HepG2 (cell line): ENCODE results near the gene SMIM20. TPM values are rescaled to one million over a fixed set of nuclear protein-coding genes. Genes with fewer than 3 reads are reported as not detected.

Experiments used
- ADNP ChIP-seq: sonication (generic); formaldehyde crosslinking; IDR thresholded peaks from 2 replicates; pipeline ENCODE4 v1.4.0; 2020; ENCODE audit warnings: missing genetic modification reagents
- MYNN ChIP-seq: sonication (generic); formaldehyde crosslinking; IDR thresholded peaks from 2 replicates; pipeline ENCODE4 v1.4.0; 2020; ENCODE audit warnings: mild to moderate bottlenecking, low read depth, missing genetic modification reagents
- RCOR2 ChIP-seq: IDR thresholded peaks from 2 replicates; pipeline ENCODE4 v1.6.1; 2016; ENCODE audit warnings: missing biosample characterization, missing genetic modification reagents
- TRIM24 ChIP-seq: sonication (generic); formaldehyde crosslinking; IDR thresholded peaks from 2 replicates; pipeline ENCODE4 v1.8.0; 2022; ENCODE audit warnings: mild to moderate bottlenecking, missing genetic modification reagents
- XRCC5 ChIP-seq: fragments of 200-400 bp; formaldehyde crosslinking; optimal IDR thresholded peaks from 2 replicates; pipeline ENCODE3; 2017; ENCODE audit warnings: mild to moderate bottlenecking, low read length
- ZKSCAN8 ChIP-seq: IDR thresholded peaks from 2 replicates; pipeline ENCODE4 v1.6.1; 2016; ENCODE audit warnings: borderline replicate concordance, missing genetic modification reagents, missing compliant biosample characterization
- ZNF3 ChIP-seq: IDR thresholded peaks from 2 replicates; pipeline ENCODE4 v1.7.0; 2017; ENCODE audit warnings: inconsistent platforms
- ZNF34 ChIP-seq: sonication (generic); formaldehyde crosslinking; IDR thresholded peaks from 2 replicates; pipeline ENCODE4 v1.4.0; 2020; ENCODE audit warnings: mild to moderate bottlenecking, missing genetic modification reagents, borderline replicate concordance
- ZNF441 ChIP-seq: sonication (generic); formaldehyde crosslinking; IDR thresholded peaks from 2 replicates; pipeline ENCODE4 v1.7.0; 2021; ENCODE audit warnings: missing genetic modification reagents, borderline replicate concordance
- ZNF589 ChIP-seq: sonication (generic); formaldehyde crosslinking; conservative IDR thresholded peaks from 2 replicates; pipeline ENCODE4 v1.8.0; 2022; ENCODE audit warnings: mild to moderate bottlenecking, moderate library complexity, missing genetic modification reagents
- ZNF7 ChIP-seq: IDR thresholded peaks from 2 replicates; pipeline ENCODE4 v1.6.1; 2016; ENCODE audit warnings: missing biosample characterization, missing genetic modification reagents
- polyA plus RNA-seq, 8 experiments: library from polyadenylated mRNA; depleted of rRNA in 3 of 8; stranded (reverse) in 7 of 8; unstranded in 1 of 8; fragments of >200 nt; fragmentation: Illumina TruSeq in 4 of 8; extraction: Trizol in 4 of 8; gene quantifications; 2 replicates each; pipeline versions ENCODE4 v1.2.1 to v1.2.3, GENCODE V29; 2011 to 2016; ENCODE audit warnings: low read depth in 4 of 8, missing spikeins in 1 of 8, mixed read lengths in 1 of 8; ENCODE audit not compliant: insufficient read depth in 1 of 8
- total RNA-seq, 5 experiments: library from RNA; depleted of rRNA; stranded (reverse); fragments of >200 nt; fragmentation: Illumina TruSeq; extraction: Trizol; gene quantifications; 2 replicates each; pipeline ENCODE4 v1.2.3, GENCODE V29; 2016; ENCODE audit warnings: low read depth in 1 of 5
- TF ChIP-seq, protein P1 (sequence below): sonication (generic); formaldehyde crosslinking; IDR thresholded peaks from 2 replicates; pipeline ENCODE4 v1.5.0; 2020; ENCODE audit warnings: mild to moderate bottlenecking, missing genetic modification reagents
- TF ChIP-seq, protein P2 (sequence below): sonication (generic); formaldehyde crosslinking; IDR thresholded peaks from 2 replicates; pipeline ENCODE4 v1.4.0; 2020; ENCODE audit warnings: missing genetic modification reagents
- TF ChIP-seq, protein P3 (sequence below): sonication (generic); formaldehyde crosslinking; IDR thresholded peaks from 2 replicates; pipeline ENCODE4 v1.4.0; 2020; ENCODE audit warnings: missing genetic modification reagents
- TF ChIP-seq, protein P4 (sequence below): conservative IDR thresholded peaks from 2 replicates; pipeline ENCODE4 v1.6.1; 2018; ENCODE audit warnings: missing genetic modification reagents
- TF ChIP-seq, protein P5 (sequence below): IDR thresholded peaks from 2 replicates; pipeline ENCODE4 v1.6.1; 2016
- TF ChIP-seq, protein P6 (sequence below): sonication (generic); formaldehyde crosslinking; IDR thresholded peaks from 2 replicates; pipeline ENCODE4 v1.9.0; 2021; ENCODE audit warnings: missing genetic modification reagents, borderline replicate concordance
- TF ChIP-seq, protein P7 (sequence below): sonication (generic); formaldehyde crosslinking; IDR thresholded peaks from 2 replicates; pipeline ENCODE4 v1.4.0; 2020; ENCODE audit warnings: missing genetic modification reagents
- TF ChIP-seq, protein P8 (sequence below): sonication (generic); formaldehyde crosslinking; conservative IDR thresholded peaks from 2 replicates; pipeline ENCODE4 v1.8.0; 2022; ENCODE audit warnings: missing genetic modification reagents

Gene SMIM20
- total and polyA plus RNA-seq, 2 of the 13 experiments (the other 11 are each of a cell fraction or from before 2014, with no cell fraction given): 26.3 to 30.2 TPM

DNA sequence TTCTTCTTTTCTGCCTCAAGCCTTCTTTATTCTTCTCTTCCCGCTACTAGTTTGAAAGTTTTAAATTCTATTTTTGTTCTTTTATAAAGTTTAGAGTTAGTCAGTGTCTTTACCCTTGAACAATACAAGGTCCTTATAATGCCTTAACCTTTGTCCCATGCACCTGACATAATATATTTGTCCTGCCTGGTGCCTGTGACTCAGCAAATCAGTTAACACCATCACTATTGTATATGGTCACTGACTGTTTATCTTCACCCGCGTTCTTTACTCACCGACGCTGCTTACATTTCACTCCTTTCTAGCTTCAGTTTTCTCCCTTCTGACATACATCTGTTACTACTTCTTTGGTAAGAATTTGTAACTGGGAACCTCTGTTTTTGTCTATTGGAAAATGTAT lies 5.7 kb downstream of the SMIM20 start (continued):
- TF ChIP-seq, protein P1, sequence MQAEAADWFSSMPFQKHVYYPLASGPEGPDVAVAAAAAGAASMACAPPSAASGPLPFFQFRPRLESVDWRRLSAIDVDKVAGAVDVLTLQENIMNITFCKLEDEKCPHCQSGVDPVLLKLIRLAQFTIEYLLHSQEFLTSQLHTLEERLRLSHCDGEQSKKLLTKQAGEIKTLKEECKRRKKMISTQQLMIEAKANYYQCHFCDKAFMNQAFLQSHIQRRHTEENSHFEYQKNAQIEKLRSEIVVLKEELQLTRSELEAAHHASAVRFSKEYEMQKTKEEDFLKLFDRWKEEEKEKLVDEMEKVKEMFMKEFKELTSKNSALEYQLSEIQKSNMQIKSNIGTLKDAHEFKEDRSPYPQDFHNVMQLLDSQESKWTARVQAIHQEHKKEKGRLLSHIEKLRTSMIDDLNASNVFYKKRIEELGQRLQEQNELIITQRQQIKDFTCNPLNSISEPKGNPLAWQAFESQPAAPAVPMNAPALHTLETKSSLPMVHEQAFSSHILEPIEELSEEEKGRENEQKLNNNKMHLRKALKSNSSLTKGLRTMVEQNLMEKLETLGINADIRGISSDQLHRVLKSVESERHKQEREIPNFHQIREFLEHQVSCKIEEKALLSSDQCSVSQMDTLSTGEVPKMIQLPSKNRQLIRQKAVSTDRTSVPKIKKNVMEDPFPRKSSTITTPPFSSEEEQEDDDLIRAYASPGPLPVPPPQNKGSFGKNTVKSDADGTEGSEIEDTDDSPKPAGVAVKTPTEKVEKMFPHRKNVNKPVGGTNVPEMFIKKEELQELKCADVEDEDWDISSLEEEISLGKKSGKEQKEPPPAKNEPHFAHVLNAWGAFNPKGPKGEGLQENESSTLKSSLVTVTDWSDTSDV: no peak
- no peak for TF ChIP-seq TRIM24
- TF ChIP-seq ZNF589 (CRISPR knock-in tag): no peak
- no peak for TF ChIP-seq ZNF34 (CRISPR knock-in tag)
- no peak for TF ChIP-seq ZKSCAN8 (CRISPR knock-in tag)
- TF ChIP-seq, protein P2, sequence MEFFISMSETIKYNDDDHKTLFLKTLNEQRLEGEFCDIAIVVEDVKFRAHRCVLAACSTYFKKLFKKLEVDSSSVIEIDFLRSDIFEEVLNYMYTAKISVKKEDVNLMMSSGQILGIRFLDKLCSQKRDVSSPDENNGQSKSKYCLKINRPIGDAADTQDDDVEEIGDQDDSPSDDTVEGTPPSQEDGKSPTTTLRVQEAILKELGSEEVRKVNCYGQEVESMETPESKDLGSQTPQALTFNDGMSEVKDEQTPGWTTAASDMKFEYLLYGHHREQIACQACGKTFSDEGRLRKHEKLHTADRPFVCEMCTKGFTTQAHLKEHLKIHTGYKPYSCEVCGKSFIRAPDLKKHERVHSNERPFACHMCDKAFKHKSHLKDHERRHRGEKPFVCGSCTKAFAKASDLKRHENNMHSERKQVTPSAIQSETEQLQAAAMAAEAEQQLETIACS: no peak
- no peak for TF ChIP-seq MYNN (CRISPR knock-in tag)
- TF ChIP-seq, protein P3, sequence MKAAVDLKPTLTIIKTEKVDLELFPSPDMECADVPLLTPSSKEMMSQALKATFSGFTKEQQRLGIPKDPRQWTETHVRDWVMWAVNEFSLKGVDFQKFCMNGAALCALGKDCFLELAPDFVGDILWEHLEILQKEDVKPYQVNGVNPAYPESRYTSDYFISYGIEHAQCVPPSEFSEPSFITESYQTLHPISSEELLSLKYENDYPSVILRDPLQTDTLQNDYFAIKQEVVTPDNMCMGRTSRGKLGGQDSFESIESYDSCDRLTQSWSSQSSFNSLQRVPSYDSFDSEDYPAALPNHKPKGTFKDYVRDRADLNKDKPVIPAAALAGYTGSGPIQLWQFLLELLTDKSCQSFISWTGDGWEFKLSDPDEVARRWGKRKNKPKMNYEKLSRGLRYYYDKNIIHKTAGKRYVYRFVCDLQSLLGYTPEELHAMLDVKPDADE (CRISPR knock-in tag): no peak
- TF ChIP-seq, protein P4, sequence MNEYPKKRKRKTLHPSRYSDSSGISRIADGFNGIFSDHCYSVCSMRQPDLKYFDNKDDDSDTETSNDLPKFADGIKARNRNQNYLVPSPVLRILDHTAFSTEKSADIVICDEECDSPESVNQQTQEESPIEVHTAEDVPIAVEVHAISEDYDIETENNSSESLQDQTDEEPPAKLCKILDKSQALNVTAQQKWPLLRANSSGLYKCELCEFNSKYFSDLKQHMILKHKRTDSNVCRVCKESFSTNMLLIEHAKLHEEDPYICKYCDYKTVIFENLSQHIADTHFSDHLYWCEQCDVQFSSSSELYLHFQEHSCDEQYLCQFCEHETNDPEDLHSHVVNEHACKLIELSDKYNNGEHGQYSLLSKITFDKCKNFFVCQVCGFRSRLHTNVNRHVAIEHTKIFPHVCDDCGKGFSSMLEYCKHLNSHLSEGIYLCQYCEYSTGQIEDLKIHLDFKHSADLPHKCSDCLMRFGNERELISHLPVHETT (CRISPR knock-in tag): no peak
- TF ChIP-seq XRCC5: no peak
- TF ChIP-seq ZNF7 (CRISPR knock-in tag): no peak
- TF ChIP-seq ZNF3 (CRISPR knock-in tag): no peak
- TF ChIP-seq, protein P5, sequence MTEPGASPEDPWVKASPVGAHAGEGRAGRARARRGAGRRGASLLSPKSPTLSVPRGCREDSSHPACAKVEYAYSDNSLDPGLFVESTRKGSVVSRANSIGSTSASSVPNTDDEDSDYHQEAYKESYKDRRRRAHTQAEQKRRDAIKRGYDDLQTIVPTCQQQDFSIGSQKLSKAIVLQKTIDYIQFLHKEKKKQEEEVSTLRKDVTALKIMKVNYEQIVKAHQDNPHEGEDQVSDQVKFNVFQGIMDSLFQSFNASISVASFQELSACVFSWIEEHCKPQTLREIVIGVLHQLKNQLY: no peak
- TF ChIP-seq, protein P6, sequence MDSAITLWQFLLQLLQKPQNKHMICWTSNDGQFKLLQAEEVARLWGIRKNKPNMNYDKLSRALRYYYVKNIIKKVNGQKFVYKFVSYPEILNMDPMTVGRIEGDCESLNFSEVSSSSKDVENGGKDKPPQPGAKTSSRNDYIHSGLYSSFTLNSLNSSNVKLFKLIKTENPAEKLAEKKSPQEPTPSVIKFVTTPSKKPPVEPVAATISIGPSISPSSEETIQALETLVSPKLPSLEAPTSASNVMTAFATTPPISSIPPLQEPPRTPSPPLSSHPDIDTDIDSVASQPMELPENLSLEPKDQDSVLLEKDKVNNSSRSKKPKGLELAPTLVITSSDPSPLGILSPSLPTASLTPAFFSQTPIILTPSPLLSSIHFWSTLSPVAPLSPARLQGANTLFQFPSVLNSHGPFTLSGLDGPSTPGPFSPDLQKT (CRISPR knock-in tag): no peak
- no peak for TF ChIP-seq RCOR2 (CRISPR knock-in tag)
- TF ChIP-seq, protein P7, sequence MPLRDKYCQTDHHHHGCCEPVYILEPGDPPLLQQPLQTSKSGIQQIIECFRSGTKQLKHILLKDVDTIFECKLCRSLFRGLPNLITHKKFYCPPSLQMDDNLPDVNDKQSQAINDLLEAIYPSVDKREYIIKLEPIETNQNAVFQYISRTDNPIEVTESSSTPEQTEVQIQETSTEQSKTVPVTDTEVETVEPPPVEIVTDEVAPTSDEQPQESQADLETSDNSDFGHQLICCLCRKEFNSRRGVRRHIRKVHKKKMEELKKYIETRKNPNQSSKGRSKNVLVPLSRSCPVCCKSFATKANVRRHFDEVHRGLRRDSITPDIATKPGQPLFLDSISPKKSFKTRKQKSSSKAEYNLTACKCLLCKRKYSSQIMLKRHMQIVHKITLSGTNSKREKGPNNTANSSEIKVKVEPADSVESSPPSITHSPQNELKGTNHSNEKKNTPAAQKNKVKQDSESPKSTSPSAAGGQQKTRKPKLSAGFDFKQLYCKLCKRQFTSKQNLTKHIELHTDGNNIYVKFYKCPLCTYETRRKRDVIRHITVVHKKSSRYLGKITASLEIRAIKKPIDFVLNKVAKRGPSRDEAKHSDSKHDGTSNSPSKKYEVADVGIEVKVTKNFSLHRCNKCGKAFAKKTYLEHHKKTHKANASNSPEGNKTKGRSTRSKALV (CRISPR knock-in tag): no peak
- TF ChIP-seq, protein P8, sequence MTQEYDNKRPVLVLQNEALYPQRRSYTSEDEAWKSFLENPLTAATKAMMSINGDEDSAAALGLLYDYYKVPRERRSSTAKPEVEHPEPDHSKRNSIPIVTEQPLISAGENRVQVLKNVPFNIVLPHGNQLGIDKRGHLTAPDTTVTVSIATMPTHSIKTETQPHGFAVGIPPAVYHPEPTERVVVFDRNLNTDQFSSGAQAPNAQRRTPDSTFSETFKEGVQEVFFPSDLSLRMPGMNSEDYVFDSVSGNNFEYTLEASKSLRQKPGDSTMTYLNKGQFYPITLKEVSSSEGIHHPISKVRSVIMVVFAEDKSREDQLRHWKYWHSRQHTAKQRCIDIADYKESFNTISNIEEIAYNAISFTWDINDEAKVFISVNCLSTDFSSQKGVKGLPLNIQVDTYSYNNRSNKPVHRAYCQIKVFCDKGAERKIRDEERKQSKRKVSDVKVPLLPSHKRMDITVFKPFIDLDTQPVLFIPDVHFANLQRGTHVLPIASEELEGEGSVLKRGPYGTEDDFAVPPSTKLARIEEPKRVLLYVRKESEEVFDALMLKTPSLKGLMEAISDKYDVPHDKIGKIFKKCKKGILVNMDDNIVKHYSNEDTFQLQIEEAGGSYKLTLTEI (CRISPR knock-in tag): no peak
- TF ChIP-seq ADNP (CRISPR knock-in tag): no peak
- TF ChIP-seq ZNF441 (CRISPR knock-in tag): no peak
